Inflammatory macrophage (primary cell): ENCODE results near the gene FAM78B.

Experiments used
- DNase-seq, 2 donors: peaks; one replicate each; pipeline ENCODE4 v3.0.0-alpha.2; 2020 to 2022

Gene FAM78B

GRCh38 chr1:166116026-166116425 lies 50.8 kb downstream of the FAM78B start:
- no peak for DNase-seq

- no peak for DNase-seq
Observed at GRCh38 chr1:166114419-166114818, 52.4 kb downstream of the FAM78B start.

- no peak for DNase-seq
Observed at GRCh38 chr1:166113630-166114029, 53.2 kb downstream of the FAM78B start.

- no peak for DNase-seq
Observed at GRCh38 chr1:166113031-166113430, 53.8 kb downstream of the FAM78B start.

GRCh38 chr1:166112425-166112824 lies 54.4 kb downstream of the FAM78B start:
- no peak for DNase-seq

GRCh38 chr1:166111430-166111829 lies 55.4 kb downstream of the FAM78B start:
- DNase-seq: no peak

- DNase-seq: no peak
Observed at GRCh38 chr1:166090244-166090643, 76.6 kb downstream of the FAM78B start.

GRCh38 chr1:166089804-166090203 lies 77.0 kb downstream of the FAM78B start:
- DNase-seq: no peak

GRCh38 chr1:166088572-166088955 lies 78.2 kb downstream of the FAM78B start:
- no peak for DNase-seq

- no peak for DNase-seq
Observed at GRCh38 chr1:166087734-166088571, 78.8 kb downstream of the FAM78B start.

GRCh38 chr1:166086113-166086883 lies 80.5 kb downstream of the FAM78B start:
- no peak for DNase-seq

GRCh38 chr1:166084613-166085012 lies 82.2 kb downstream of the FAM78B start:
- DNase-seq: no peak

- no peak for DNase-seq
Observed at GRCh38 chr1:166083887-166084286, 82.9 kb downstream of the FAM78B start.

- DNase-seq: no peak
Observed at GRCh38 chr1:166082601-166083000, 84.2 kb downstream of the FAM78B start.

GRCh38 chr1:166080967-166081870 lies 85.6 kb downstream of the FAM78B start:
- DNase-seq: peak; percentile 8 to 23

GRCh38 chr1:166080277-166080966 lies 86.4 kb downstream of the FAM78B start:
- DNase-seq: no peak

GRCh38 chr1:166079276-166079675 lies 87.5 kb downstream of the FAM78B start:
- no peak for DNase-seq

GRCh38 chr1:166073489-166073888 lies 93.3 kb downstream of the FAM78B start:
- DNase-seq: no peak

- no peak for DNase-seq
Observed at GRCh38 chr1:166069390-166069789, 97.4 kb downstream of the FAM78B start.

- DNase-seq: no peak
Observed at GRCh38 chr1:166066107-166066506, 100.7 kb downstream of the FAM78B start.

- no peak for DNase-seq
Observed at GRCh38 chr1:166064951-166065350, 101.8 kb downstream of the FAM78B start.

- DNase-seq: no peak
Observed at GRCh38 chr1:166064313-166064926, 102.4 kb downstream of the FAM78B start.
